ENCODE results near the gene ENHO. TPM values are rescaled to one million over a fixed set of nuclear protein-coding genes. Genes with fewer than 3 reads are reported as not detected.
"Not testable (repeated sequence)": the region's sequence is repeated elsewhere in the genome, so short reads cannot be mapped to it uniquely, and the experiment has no call there.

Gene ENHO
- total RNA-seq, 6 experiments from 2014 or later = 0.19 to 0.57 TPM; not detected in 4

DNA sequence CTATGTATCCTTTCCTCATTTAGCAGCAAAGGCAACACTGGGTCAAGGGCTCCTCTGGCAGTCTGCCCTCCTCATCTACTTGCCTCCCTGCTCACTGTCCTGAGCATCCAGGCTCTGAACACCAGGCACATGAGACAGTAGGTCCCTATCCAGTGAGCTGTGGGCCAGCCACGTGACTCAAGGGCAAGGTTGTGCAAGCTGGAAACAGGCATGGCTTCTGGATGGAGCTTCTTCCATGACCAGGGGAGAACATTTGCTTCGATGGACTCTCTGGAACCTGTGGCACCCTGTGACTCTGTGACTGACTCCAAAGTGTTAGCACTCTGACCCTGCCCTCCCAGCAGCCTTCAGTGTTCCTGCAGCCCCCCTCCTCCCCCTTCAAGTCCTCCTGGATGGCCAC is 31.2 kb downstream of the ENHO start:
- H3K4me1 Mint-ChIP-seq (ENCODE audit: low read depth) = no peaks in the 10 kb centered on the region
- H3K27me3 Mint-ChIP-seq (ENCODE audit: insufficient read depth) = peaks cover 19% of the 10 kb centered on the region
- no peaks in the 10 kb centered on the region for H3K9me3 Mint-ChIP-seq
- no peaks in the 10 kb centered on the region for H3K36me3 Mint-ChIP-seq (ENCODE audit: low read depth)
- no peak overlapping the region for H3K4me3 Mint-ChIP-seq
- no peak for DNase-seq
- H3K27ac Mint-ChIP-seq = no peak overlapping the region
- TF ChIP-seq, protein P1, sequence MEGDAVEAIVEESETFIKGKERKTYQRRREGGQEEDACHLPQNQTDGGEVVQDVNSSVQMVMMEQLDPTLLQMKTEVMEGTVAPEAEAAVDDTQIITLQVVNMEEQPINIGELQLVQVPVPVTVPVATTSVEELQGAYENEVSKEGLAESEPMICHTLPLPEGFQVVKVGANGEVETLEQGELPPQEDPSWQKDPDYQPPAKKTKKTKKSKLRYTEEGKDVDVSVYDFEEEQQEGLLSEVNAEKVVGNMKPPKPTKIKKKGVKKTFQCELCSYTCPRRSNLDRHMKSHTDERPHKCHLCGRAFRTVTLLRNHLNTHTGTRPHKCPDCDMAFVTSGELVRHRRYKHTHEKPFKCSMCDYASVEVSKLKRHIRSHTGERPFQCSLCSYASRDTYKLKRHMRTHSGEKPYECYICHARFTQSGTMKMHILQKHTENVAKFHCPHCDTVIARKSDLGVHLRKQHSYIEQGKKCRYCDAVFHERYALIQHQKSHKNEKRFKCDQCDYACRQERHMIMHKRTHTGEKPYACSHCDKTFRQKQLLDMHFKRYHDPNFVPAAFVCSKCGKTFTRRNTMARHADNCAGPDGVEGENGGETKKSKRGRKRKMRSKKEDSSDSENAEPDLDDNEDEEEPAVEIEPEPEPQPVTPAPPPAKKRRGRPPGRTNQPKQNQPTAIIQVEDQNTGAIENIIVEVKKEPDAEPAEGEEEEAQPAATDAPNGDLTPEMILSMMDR (IDR thresholded peaks at IDR 0.05) = no peak

DNA sequence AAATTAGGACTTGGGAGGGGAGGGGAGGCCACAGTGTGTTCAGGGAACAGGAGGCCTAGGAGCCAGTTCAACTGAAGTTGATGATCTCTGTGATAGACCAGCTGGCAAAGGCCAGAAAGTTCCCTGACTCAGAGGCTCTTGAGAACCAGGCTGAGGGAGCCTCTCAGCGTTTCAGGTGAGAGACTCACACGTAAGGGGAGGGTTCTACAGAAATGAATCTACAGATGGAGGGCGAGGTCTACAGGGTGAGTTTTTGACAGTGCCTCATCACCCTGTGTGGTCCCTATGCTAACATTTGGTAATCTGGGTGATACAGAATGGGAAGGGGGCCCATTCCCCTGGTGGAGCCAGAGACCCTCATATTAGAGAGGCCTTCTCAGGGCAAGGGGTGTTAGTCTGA is 32.0 kb downstream of the ENHO start:
- no peak for DNase-seq
- Mint-ChIP-seq H3K36me3 (ENCODE audit: low read depth) (no peaks in the 10 kb centered on the region), H3K9me3 (no peaks in the 10 kb centered on the region), H3K27ac (no peak overlapping the region), H3K27me3 (ENCODE audit: insufficient read depth) (peaks cover 20% of the 10 kb centered on the region), H3K4me1 (ENCODE audit: low read depth) (no peaks in the 10 kb centered on the region), H3K4me3 (no peak overlapping the region)
- TF ChIP-seq, protein P1 (IDR thresholded peaks at IDR 0.05) = no peak

DNA sequence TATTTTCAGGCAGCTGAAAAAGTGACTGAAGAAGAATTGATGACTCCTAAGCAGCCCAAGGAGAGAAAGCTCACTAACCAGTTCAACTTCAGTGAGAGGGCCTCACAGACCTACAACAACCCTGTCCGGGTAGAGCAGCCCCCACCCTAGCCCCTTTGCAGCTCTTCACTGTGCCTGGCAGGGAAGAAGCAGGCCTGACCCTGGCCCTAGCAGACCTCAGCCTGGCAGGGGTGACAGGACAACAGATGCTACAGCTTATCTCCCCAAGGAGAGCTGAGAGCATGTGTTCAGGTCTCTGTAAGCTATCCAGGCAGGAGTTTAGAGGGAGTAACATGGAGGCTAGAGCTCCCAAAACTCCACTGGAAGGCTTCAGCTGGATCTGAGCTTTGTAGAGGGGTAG is 32.4 kb downstream of the ENHO start:
- Mint-ChIP-seq H3K27ac (no peak overlapping the region), H3K9me3 (no peaks in the 10 kb centered on the region), H3K27me3 (ENCODE audit: insufficient read depth) (peaks cover 22% of the 10 kb centered on the region), H3K4me3 (no peak overlapping the region), H3K36me3 (ENCODE audit: low read depth) (no peaks in the 10 kb centered on the region), H3K4me1 (ENCODE audit: low read depth) (no peaks in the 10 kb centered on the region)
- TF ChIP-seq, protein P1 (IDR thresholded peaks at IDR 0.05) = no peak
- no peak for DNase-seq

DNA sequence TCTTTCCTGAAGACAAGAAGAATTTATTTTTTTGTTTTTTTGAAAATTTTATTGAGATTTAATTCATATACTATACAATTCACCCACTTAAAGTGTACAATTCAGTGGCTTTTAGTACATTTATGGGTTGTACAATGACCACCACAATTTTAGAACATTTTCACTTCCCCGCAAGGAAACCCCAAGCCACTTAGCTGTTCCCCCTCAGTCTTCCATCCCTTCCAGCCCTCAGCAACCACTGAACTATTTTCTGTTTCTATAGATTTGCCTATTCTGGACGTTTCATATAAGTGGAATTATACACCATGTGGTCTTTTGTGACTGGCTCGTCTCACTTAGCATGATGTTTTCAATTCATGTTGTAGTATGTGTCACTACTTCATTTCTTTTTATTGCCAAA is 36.2 kb downstream of the ENHO start:
- no peak for DNase-seq
- H3K9me3 Mint-ChIP-seq = peaks cover 6% of the 10 kb centered on the region; the same call in 1 of the 2 replicates

DNA sequence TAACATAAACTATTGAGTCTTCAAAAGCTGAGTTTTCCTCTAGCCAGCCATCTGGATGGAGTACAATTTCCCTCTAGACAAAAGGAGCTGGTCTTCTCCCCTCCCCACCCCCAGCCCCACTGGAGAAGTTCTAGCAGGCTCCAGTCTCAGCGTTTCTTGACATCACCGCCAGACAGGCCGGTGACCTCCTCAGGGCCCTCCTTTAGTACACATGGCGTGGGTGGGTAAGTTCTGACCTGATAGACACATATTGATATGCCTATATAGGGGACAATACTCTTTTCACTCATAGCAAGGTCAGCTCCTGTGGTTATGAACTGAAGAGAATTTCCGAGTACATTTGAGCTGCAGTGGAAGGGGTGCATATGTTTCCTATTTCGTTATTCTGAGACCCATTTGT is 37.0 kb downstream of the ENHO start:
- no peaks in the 10 kb centered on the region for H3K4me1 Mint-ChIP-seq (ENCODE audit: low read depth)
- peaks cover 6% of the 10 kb centered on the region; the same call in 1 of the 2 replicates for H3K9me3 Mint-ChIP-seq
- no peak overlapping the region for H3K4me3 Mint-ChIP-seq
- DNase-seq = no peak
- no peaks in the 10 kb centered on the region for H3K36me3 Mint-ChIP-seq (ENCODE audit: low read depth)
- TF ChIP-seq, protein P1 (IDR thresholded peaks at IDR 0.05) = no peak
- no peak overlapping the region for H3K27ac Mint-ChIP-seq
- peaks cover 19% of the 10 kb centered on the region for H3K27me3 Mint-ChIP-seq (ENCODE audit: insufficient read depth)

More for the DNA sequence above, 36.2 kb downstream of the ENHO start:
- no peaks in the 10 kb centered on the region for H3K36me3 Mint-ChIP-seq (ENCODE audit: low read depth)
- no peak overlapping the region for H3K27ac Mint-ChIP-seq
- no peak overlapping the region for H3K4me3 Mint-ChIP-seq
- peaks cover 22% of the 10 kb centered on the region for H3K27me3 Mint-ChIP-seq (ENCODE audit: insufficient read depth)
- H3K4me1 Mint-ChIP-seq (ENCODE audit: low read depth) = no peaks in the 10 kb centered on the region
- TF ChIP-seq, protein P1 (IDR thresholded peaks at IDR 0.05) = no peak

DNA sequence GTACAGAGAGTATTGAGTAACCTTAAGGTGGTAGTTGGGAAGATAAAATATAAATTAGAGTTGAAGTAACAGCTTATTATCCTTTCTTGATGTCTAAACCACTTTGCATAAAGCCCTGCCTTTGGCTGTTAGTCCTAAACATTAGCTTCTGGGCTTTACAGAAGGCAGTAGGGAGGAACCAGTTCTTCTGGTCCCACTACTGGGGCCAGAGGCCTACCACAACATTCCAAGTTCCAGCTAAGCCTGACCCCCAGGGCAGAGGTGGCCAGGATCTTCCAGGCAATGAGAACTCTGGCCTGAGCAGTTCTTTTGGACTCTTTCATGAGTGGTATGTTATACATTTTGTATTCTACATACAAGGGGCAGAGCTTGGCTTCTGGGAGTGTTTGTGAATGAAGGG is 38.1 kb downstream of the ENHO start:
- Mint-ChIP-seq H3K4me1 (ENCODE audit: low read depth) (no peaks in the 10 kb centered on the region), H3K9me3 (peaks cover 6% of the 10 kb centered on the region; the same call in 1 of the 2 replicates), H3K36me3 (ENCODE audit: low read depth) (no peaks in the 10 kb centered on the region), H3K4me3 (no peak overlapping the region), H3K27me3 (ENCODE audit: insufficient read depth) (peaks cover 24% of the 10 kb centered on the region), H3K27ac (no peak overlapping the region)
- DNase-seq = no peak
- TF ChIP-seq, protein P1 (IDR thresholded peaks at IDR 0.05) = no peak

DNA sequence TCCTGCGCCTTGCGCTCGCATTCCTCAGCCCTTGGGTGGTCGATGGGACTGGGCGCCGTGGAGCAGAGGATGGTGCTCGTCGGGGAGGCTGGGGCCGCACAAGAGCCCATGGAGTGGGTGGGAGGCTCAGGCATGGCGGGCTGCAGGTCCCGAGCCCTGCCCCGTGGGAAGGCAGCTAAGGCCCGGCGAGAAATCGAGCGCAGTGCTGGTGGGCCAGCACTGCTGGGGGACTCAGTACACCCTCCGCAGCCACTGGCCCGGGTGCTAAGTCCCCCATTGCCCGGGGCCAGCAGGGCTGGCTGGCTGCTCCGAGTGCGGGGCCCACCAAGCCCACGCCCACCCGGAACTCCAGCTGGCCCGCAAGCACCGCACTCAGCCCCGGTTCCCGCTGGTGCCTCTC is 40.0 kb downstream of the ENHO start:
- peaks cover 35% of the 10 kb centered on the region for H3K27me3 Mint-ChIP-seq (ENCODE audit: insufficient read depth)
- not testable (repeated sequence) for H3K27ac Mint-ChIP-seq; H3K4me1 Mint-ChIP-seq (ENCODE audit: low read depth); H3K9me3 Mint-ChIP-seq; DNase-seq; H3K4me3 Mint-ChIP-seq; H3K36me3 Mint-ChIP-seq (ENCODE audit: low read depth)

DNA sequence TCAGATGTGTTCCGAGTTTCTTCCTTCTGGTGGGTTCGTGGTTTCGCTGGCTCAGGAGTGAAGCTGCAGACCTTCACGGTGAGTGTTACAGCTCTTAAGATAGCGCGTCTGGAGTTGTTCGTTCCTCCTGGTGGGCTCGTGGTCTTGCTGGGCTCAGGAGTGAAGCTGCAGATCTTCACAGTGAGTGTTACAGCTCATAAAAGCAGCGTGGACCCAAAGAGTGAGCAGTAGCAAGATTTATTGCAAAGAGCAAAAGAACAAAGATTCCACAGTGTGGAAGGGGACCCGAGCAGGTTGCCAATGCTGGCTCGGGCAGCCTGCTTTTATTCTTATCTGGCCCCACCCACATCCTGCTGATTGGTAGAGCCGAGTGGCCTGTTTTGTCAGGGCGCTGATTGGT is 41.2 kb downstream of the ENHO start:
- peaks cover 30% of the 10 kb centered on the region for H3K27me3 Mint-ChIP-seq (ENCODE audit: insufficient read depth)
- DNase-seq; H3K27ac Mint-ChIP-seq; H3K36me3 Mint-ChIP-seq (ENCODE audit: low read depth); H3K9me3 Mint-ChIP-seq; H3K4me3 Mint-ChIP-seq; H3K4me1 Mint-ChIP-seq (ENCODE audit: low read depth): not testable (repeated sequence)
